Erythroblast (primary cell): Measurements from ENCODE around the gene CLIP4.
"Not testable (repeated sequence)": the region's sequence is repeated elsewhere in the genome, so short reads cannot be mapped to it uniquely, and the experiment has no call there.

Experiments
- DNase-seq, 2 experiments: peaks; one replicate each; lab custom pipeline; 2025; lab: John Stamatoyannopoulos, UW
- GATA1 ChIP-seq: IDR thresholded peaks from 2 replicates; pipeline ENCODE4 v1.6.1; 2011; ENCODE audit warnings: low read depth, mild to moderate bottlenecking, control low read depth, low read length, moderate library complexity
- POLR2A ChIP-seq: IDR thresholded peaks from 2 replicates; pipeline ENCODE4 v1.6.1; 2011; ENCODE audit warnings: mild to moderate bottlenecking, low read length

Gene CLIP4

GRCh38 chr2:29079887-29080286, 35.3 kb upstream of the CLIP4 start:
- DNase-seq: no peak
- TF ChIP-seq GATA1 (no peak), POLR2A (no peak)

DNA sequence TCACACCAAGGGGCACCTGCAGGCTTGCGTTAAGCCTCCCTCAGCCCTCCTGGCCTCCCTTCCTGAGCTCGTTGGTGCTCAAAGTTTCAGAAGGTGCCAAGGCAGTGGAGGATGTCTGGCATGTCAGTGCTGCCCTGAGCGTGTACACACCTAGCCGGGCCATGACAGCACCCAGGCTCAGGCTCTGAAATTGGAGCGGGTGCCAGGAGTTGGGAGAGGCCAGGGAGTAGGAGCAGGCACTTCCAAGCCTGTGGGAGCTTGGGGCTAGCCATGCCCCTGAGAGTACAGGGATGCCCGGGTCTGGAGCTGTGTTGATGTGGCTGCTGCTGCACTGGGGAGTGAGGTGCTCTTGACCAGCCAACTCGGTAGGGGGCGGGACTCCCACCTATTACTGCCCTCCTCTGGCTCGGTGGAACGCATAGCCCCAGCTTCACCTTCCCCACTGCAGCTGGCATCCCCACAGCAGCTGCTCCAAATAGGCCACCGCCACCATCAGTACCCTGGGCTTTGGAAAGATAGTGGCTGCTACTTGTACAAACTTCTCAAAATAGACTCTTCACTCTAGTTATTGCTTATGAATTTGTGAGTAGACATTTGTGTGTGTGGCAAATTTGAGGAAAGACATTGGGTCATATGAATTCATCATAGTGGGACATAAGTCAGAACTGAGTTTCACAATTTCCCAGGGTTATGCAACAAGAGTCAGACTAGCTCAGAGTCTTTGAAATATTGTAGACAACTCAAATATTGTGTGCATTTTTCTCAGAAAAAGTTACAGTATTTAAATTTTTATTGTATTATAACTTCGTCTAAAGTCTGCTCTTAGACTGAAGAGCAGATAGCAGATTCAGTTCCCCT, 34.1 kb upstream of the CLIP4 start:
- DNase-seq: no peak
- TF ChIP-seq POLR2A: no peak
- no peak for TF ChIP-seq GATA1

DNA sequence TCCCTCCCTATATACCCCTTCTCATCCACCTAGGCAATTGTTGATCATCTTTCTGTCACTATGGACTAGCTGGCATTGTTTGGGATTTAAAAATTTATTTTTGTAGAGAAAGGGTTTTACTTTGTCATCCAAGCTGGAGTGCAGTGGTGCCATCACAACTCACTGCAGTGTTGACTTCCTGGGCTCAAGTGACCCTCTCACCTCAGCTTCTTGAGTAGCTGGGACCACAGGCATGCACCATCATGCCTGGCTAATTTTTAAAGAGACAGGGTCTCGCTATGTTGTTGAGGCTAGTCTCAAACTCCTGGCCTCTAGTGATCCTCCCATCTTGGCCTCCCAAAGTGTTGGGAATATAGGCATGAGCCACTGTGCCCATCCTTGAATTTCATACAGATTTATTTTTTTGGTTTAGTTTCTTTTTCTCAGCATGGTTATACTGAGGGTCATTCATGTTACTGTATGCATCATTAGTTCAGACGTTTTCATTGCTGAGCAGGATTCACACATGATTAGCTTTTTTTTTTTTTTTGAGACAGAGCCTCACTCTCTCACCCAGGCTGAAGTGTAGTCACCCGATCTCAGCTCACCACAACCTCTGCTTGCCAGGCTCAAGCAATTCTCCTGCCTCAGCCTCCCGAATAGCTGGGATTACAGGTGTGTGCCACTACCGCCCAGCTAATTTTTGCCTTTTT, 32.3 kb upstream of the CLIP4 start:
- DNase-seq: no peak
- no peak for TF ChIP-seq GATA1
- no peak for TF ChIP-seq POLR2A

- TF ChIP-seq GATA1: no peak
- TF ChIP-seq POLR2A: no peak
Measured at GRCh38 chr2:29084554-29084953, 30.7 kb upstream of the CLIP4 start.

DNA sequence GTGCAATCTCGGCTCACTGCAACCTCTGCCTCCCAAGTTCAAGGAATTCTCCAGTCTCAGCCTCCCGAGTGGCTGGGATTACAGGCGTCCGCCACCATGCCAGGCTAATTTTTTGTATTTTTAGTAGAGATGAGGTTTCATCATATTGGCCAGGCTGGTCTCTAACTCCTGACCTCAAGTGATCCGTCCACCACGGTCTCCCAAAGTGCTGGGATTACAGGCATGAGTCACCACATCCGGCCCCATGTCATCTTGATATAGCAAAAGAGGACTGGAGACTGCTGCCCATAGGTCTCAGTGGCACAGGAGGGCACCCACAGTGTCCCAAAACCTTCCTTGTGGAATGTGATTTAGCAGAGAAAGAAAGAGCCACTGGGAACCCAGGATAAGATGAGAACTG, 24.9 kb upstream of the CLIP4 start:
- not testable (repeated sequence) for DNase-seq

More at GRCh38 chr2:29084554-29084953, 30.7 kb upstream of the CLIP4 start:
- no peak for DNase-seq

DNA sequence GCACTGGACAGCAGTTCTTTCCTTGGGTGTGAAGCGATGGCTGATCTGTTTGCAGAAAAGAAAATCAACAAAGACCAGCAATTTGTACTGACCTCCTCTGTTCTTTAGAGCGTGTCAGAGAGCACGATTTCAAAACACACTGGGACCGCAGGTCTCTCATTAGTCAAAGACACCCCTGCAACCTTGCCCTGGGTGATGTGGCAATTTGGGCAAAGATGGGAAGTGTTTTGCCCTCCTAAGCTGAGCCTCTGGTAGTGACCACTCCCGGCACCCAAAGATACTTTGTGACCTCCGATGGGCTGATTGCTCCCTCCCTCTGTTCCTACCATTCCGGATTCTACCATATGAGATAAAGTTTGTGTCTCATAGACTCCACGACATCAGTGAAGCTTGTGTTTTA, 18.2 kb upstream of the CLIP4 start:
- TF ChIP-seq GATA1 (no peak), POLR2A (no peak)
- no peak for DNase-seq

- no peak for DNase-seq
- TF ChIP-seq POLR2A (no peak), GATA1 (no peak)
Measured at GRCh38 chr2:29097569-29097968, 17.6 kb upstream of the CLIP4 start.

DNA sequence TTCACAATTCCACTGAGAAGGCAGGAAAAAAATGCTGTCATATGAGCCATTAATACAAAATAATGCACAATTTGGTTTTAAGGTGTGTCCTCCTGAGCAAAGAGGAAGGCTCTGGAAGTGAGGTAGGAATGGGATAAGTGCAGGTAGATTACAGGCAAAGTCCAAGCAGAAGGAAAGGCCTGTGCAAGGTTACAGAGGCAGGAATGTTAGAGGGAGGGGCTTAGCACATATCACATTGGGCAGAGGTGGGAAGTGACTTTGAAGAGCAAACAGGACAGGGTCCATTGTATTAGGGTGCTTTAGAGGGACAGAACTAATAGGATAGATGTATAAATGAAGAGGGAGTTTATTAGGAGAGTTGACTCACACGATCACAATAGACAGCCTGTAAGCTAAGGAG, 14.7 kb upstream of the CLIP4 start:
- no peak for DNase-seq
- TF ChIP-seq POLR2A (no peak), GATA1 (no peak)

DNA sequence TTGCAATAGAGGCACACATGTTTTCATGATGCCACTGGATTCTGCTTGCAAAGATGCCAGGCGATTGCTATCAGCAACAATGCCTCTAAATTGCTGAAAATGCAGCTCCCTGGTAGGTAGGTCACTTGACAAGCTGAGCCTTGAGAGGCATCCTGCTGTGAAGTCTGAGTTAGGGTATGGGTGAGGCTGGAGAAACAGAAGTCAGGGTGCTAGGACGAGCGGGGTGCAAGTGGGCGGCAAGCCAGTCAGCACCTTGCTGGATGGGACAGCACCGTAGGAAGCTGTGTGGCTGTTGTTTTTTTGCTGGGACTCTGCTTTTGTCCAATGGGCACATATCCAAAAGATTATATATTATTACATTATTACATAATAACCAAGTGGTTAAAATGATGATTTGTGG, 10.5 kb upstream of the CLIP4 start:
- no peak for TF ChIP-seq GATA1
- TF ChIP-seq POLR2A: no peak

GRCh38 chr2:29105375-29105774, 9.8 kb upstream of the CLIP4 start:
- no peak for DNase-seq
- TF ChIP-seq GATA1 (no peak), POLR2A (no peak)

More for the DNA sequence above, 10.5 kb upstream of the CLIP4 start:
- no peak for DNase-seq

- TF ChIP-seq POLR2A: no peak
- TF ChIP-seq GATA1: no peak
- DNase-seq: no peak
Measured at GRCh38 chr2:29106256-29106655, 9.0 kb upstream of the CLIP4 start.

DNA sequence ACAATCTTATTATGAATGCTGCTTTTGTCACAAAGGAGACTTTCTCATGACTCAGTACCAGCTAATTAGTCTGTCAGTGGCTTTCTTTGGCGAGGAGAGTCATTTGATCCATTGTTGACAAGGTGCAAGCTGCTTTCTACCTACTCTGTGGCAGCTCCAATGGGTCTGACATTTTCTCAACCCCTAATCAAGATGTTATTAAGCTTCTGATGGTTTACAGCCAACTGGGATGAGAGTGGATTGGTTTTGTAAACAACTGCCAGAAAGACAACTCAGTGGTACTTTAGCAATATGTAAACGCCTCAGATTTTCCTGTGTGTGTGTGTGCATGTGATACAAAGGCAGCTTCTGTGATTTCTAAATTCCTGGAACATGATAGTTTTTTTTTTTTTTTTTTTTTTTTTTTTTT, 8.2 kb upstream of the CLIP4 start:
- TF ChIP-seq POLR2A (no peak), GATA1 (no peak)
- DNase-seq: no peak

DNA sequence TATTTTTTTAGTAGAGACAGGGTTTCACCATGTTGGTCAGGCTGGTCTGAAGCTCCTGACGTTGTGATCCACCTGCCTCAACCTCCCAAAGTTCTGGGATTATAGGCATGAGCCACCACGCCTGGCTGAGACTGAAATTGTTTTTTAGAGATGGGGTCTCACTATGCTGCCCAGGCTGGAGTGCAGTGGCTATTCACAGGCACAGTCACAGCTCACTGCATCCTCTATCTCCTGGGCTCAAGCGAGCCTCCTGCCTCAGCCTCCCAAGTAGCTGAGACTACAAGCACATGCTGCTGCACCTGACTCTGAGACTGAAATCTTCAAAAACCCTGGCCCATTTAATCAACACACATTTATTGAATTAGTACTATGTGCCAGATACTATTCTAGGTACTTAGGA, 7.7 kb upstream of the CLIP4 start:
- DNase-seq: not testable (repeated sequence)

DNA sequence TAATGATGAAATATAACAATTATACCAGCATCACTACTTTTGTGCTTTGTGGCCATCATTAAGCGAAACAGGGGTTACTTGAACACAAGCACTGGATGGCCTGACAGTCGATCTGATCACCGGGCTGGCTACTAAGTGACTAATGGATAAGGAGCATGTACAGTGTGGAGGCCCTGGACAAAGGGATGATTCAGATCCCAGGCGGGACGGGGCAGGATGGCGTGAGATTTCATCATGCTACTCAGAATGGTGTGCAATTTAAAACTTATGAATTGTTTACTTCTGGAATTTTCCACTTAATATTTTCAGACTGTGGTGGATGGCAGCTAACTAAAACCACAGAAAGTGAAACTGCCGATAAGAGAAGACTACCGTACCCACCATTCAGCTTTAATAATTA, 7.0 kb upstream of the CLIP4 start:
- TF ChIP-seq GATA1: no peak
- DNase-seq: peak; percentile 24 to 71

- TF ChIP-seq POLR2A (no peak), GATA1 (no peak)
- no peak for DNase-seq
Measured at GRCh38 chr2:29109246-29109645, 6.0 kb upstream of the CLIP4 start.

DNA sequence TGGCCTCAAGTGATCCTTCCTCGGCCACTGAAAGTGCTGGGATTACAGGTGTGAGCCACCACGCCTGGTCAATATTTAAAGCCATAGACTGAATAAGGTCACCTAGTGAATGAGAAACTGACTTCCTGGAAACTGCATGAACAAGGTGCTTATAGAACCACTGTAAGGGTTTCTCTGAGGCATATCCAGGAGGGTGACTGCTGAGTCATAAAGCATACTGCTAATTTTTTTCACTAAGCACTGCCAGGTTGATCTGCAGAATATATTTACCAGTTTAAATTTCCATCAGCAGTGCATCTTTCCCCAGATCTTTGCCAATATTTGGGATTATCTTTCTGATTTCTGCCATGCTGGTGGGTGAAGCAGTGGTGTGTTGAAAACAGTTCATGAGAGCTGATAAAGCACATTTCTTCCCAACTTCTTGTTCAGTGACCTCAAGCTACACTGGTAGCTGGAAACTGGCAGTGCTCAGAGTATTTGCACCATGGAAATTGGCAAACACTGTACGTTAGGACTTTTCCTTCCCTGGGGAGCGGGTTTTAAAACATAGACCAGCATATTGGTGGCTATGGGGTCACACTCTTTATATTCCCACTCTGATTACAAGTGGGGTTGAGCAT, 4.2 kb upstream of the CLIP4 start:
- DNase-seq: peak in 1 of 2 experiments; percentile 24
- TF ChIP-seq POLR2A (no peak), GATA1 (no peak)
